ENCODE measurements around the gene C11orf52. TPM values are rescaled to one million over a fixed set of nuclear protein-coding genes. Genes with fewer than 3 reads are reported as not detected.

C11orf52 gene
- total and polyA plus RNA-seq, 2 of the 8 experiments (the other 6 are each of a cell fraction or from before 2014, with no cell fraction given), result 1.7 to 2.7 TPM

- TF ChIP-seq, protein P1, sequence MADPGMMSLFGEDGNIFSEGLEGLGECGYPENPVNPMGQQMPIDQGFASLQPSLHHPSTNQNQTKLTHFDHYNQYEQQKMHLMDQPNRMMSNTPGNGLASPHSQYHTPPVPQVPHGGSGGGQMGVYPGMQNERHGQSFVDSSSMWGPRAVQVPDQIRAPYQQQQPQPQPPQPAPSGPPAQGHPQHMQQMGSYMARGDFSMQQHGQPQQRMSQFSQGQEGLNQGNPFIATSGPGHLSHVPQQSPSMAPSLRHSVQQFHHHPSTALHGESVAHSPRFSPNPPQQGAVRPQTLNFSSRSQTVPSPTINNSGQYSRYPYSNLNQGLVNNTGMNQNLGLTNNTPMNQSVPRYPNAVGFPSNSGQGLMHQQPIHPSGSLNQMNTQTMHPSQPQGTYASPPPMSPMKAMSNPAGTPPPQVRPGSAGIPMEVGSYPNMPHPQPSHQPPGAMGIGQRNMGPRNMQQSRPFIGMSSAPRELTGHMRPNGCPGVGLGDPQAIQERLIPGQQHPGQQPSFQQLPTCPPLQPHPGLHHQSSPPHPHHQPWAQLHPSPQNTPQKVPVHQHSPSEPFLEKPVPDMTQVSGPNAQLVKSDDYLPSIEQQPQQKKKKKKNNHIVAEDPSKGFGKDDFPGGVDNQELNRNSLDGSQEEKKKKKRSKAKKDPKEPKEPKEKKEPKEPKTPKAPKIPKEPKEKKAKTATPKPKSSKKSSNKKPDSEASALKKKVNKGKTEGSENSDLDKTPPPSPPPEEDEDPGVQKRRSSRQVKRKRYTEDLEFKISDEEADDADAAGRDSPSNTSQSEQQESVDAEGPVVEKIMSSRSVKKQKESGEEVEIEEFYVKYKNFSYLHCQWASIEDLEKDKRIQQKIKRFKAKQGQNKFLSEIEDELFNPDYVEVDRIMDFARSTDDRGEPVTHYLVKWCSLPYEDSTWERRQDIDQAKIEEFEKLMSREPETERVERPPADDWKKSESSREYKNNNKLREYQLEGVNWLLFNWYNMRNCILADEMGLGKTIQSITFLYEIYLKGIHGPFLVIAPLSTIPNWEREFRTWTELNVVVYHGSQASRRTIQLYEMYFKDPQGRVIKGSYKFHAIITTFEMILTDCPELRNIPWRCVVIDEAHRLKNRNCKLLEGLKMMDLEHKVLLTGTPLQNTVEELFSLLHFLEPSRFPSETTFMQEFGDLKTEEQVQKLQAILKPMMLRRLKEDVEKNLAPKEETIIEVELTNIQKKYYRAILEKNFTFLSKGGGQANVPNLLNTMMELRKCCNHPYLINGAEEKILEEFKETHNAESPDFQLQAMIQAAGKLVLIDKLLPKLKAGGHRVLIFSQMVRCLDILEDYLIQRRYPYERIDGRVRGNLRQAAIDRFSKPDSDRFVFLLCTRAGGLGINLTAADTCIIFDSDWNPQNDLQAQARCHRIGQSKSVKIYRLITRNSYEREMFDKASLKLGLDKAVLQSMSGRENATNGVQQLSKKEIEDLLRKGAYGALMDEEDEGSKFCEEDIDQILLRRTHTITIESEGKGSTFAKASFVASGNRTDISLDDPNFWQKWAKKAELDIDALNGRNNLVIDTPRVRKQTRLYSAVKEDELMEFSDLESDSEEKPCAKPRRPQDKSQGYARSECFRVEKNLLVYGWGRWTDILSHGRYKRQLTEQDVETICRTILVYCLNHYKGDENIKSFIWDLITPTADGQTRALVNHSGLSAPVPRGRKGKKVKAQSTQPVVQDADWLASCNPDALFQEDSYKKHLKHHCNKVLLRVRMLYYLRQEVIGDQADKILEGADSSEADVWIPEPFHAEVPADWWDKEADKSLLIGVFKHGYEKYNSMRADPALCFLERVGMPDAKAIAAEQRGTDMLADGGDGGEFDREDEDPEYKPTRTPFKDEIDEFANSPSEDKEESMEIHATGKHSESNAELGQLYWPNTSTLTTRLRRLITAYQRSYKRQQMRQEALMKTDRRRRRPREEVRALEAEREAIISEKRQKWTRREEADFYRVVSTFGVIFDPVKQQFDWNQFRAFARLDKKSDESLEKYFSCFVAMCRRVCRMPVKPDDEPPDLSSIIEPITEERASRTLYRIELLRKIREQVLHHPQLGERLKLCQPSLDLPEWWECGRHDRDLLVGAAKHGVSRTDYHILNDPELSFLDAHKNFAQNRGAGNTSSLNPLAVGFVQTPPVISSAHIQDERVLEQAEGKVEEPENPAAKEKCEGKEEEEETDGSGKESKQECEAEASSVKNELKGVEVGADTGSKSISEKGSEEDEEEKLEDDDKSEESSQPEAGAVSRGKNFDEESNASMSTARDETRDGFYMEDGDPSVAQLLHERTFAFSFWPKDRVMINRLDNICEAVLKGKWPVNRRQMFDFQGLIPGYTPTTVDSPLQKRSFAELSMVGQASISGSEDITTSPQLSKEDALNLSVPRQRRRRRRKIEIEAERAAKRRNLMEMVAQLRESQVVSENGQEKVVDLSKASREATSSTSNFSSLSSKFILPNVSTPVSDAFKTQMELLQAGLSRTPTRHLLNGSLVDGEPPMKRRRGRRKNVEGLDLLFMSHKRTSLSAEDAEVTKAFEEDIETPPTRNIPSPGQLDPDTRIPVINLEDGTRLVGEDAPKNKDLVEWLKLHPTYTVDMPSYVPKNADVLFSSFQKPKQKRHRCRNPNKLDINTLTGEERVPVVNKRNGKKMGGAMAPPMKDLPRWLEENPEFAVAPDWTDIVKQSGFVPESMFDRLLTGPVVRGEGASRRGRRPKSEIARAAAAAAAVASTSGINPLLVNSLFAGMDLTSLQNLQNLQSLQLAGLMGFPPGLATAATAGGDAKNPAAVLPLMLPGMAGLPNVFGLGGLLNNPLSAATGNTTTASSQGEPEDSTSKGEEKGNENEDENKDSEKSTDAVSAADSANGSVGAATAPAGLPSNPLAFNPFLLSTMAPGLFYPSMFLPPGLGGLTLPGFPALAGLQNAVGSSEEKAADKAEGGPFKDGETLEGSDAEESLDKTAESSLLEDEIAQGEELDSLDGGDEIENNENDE (IDR thresholded peaks at IDR 0.05; ENCODE audit: insufficient replicate concordance, low read length), result no peak
- TF ChIP-seq TBP (IDR thresholded peaks at IDR 0.05; ENCODE audit: low read depth, low read length), result no peak
- TF ChIP-seq NRF1 (IDR thresholded peaks at IDR 0.05; ENCODE audit: low read depth, low read length), result no peak
- TF ChIP-seq CEBPB (IDR thresholded peaks at IDR 0.05; ENCODE audit: low read depth, low read length), result no peak
- TF ChIP-seq CREB1 (IDR thresholded peaks at IDR 0.05), result no peak
- TF ChIP-seq EGR1 (IDR thresholded peaks at IDR 0.05; ENCODE audit: borderline replicate concordance, low read depth, low read length), result no peak
- TF ChIP-seq JUND (IDR thresholded peaks at IDR 0.05; ENCODE audit: low read length), result no peak
- no peak for TF ChIP-seq HDAC6 (IDR thresholded peaks at IDR 0.05; ENCODE audit: low read depth, low read length)
- no peak for TF ChIP-seq EZH2 (IDR thresholded peaks at IDR 0.05; ENCODE audit: low read depth, low read length, severe bottlenecking)
- no peak for TF ChIP-seq KDM5A (IDR thresholded peaks at IDR 0.05; ENCODE audit: low read length)
- no peak for TF ChIP-seq SP4 (IDR thresholded peaks at IDR 0.05; ENCODE audit: low read length)
Measured at GRCh38 chr11:111947143-111947542, 28.4 kb downstream of the C11orf52 start (continued).
